NCI-H2107 treated with DMSO at 0.1 percent for 48 hours (cell line): Measurements from ENCODE around the gene PDCD4.

ENCODE experiments used
- DNase-seq: peaks from one replicate; lab custom pipeline; 2025; ENCODE audit not compliant: unreplicated experiment; lab: John Stamatoyannopoulos, UW

Gene PDCD4

GRCh38 chr10:110871298-110872084 is at the start of gene PDCD4:
Gene PDCD4, plus strand, starts transcription at chr10:110871928. Its CDS starts 4,100 bp downstream, at chr10:110876028.
- DNase-seq, result peak; percentile 90

GRCh38 chr10:110822035-110822711 is 49.6 kb upstream of the PDCD4 start:
- DNase-seq, result no peak

- DNase-seq, result no peak
Observed at GRCh38 chr10:110822712-110823311, 48.9 kb upstream of the PDCD4 start.

GRCh38 chr10:110824152-110824441 is 47.6 kb upstream of the PDCD4 start:
- DNase-seq, result no peak

- no peak for DNase-seq
Observed at GRCh38 chr10:110824660-110825059, 47.1 kb upstream of the PDCD4 start.

GRCh38 chr10:110825508-110825907 is 46.2 kb upstream of the PDCD4 start:
- no peak for DNase-seq

- no peak for DNase-seq
Observed at GRCh38 chr10:110827410-110827809, 44.3 kb upstream of the PDCD4 start.

GRCh38 chr10:110827875-110828274 is 43.9 kb upstream of the PDCD4 start:
- DNase-seq, result no peak

- no peak for DNase-seq
Observed at GRCh38 chr10:110828525-110828924, 43.2 kb upstream of the PDCD4 start.

- no peak for DNase-seq
Observed at GRCh38 chr10:110829721-110830410, 41.9 kb upstream of the PDCD4 start.

- DNase-seq, result peak; percentile 62
Observed at GRCh38 chr10:110833234-110833940, 38.3 kb upstream of the PDCD4 start.

GRCh38 chr10:110833941-110834628 is 37.6 kb upstream of the PDCD4 start:
- DNase-seq, result peak; percentile 64

GRCh38 chr10:110834629-110835301 is 37.0 kb upstream of the PDCD4 start:
- peak; percentile 83 for DNase-seq

- no peak for DNase-seq
Observed at GRCh38 chr10:110835841-110836240, 35.9 kb upstream of the PDCD4 start.

- no peak for DNase-seq
Observed at GRCh38 chr10:110836706-110837105, 35.0 kb upstream of the PDCD4 start.

GRCh38 chr10:110837418-110838171 is 34.1 kb upstream of the PDCD4 start:
- no peak for DNase-seq

GRCh38 chr10:110840225-110840922 is 31.4 kb upstream of the PDCD4 start:
- DNase-seq, result no peak

- DNase-seq, result no peak
Observed at GRCh38 chr10:110840923-110841428, 30.8 kb upstream of the PDCD4 start.
